NCI-H2107 treated with DMSO at 0.1 percent for 48 hours (cell line): ENCODE results near the gene TREML1.
A peak's percentile ranks its signal among the peaks of the same experiment; 100 is the strongest.
"Not testable (repeated sequence)": the region's sequence is repeated elsewhere in the genome, so short reads cannot be mapped to it uniquely, and the experiment has no call there.

Source experiments
- DNase-seq: peaks from one replicate; lab custom pipeline; 2025; ENCODE audit not compliant: unreplicated experiment; lab: John Stamatoyannopoulos, UW

The TREML1 gene

GRCh38 chr6:41153451-41153850 lies 696 bp downstream of the TREML1 start:
- no peak for DNase-seq

- DNase-seq: no peak
These were observed 3.5 kb downstream of the TREML1 start for GRCh38 chr6:41150671-41151070.

GRCh38 chr6:41147917-41148316 lies 6.2 kb downstream of the TREML1 start:
- DNase-seq: no peak

- DNase-seq: no peak
These were observed 17.2 kb downstream of the TREML1 start for GRCh38 chr6:41136911-41137310.

- DNase-seq: no peak
These were observed 18.9 kb downstream of the TREML1 start for GRCh38 chr6:41135062-41135832.

- DNase-seq: peak; percentile 2
These were observed 21.9 kb downstream of the TREML1 start for GRCh38 chr6:41132254-41132653.

GRCh38 chr6:41125282-41125681 lies 28.9 kb downstream of the TREML1 start:
- no peak for DNase-seq

GRCh38 chr6:41122918-41123317 lies 31.2 kb downstream of the TREML1 start:
- no peak for DNase-seq

- DNase-seq: no peak
These were observed 31.8 kb downstream of the TREML1 start for GRCh38 chr6:41122373-41122772.

GRCh38 chr6:41120058-41120457 lies 34.1 kb downstream of the TREML1 start:
- DNase-seq: no peak

- no peak for DNase-seq
These were observed 34.6 kb downstream of the TREML1 start for GRCh38 chr6:41119508-41119907.

- not testable (repeated sequence) for DNase-seq
These were observed 39.1 kb downstream of the TREML1 start for GRCh38 chr6:41115027-41115426.

- DNase-seq: no peak
These were observed 43.1 kb downstream of the TREML1 start for GRCh38 chr6:41111017-41111416.

GRCh38 chr6:41103847-41104246 lies 50.3 kb downstream of the TREML1 start:
- DNase-seq: no peak

- no peak for DNase-seq
These were observed 53.3 kb downstream of the TREML1 start for GRCh38 chr6:41100871-41101287.
